Adipocyte (in vitro differentiated cells): ENCODE results near the gene TMEM184A.

Experiments
- DNase-seq: peaks from one replicate; pipeline ENCODE4 v3.0.0-alpha.2; 2015; ENCODE audit warnings: low read depth
- H3K27me3 ChIP-seq: replicated peaks from 2 replicates; pipeline ENCODE4 v1.7.0; 2013; ENCODE audit warnings: mild to moderate bottlenecking, low read length, moderate library complexity; ENCODE audit not compliant: control insufficient read depth, insufficient read depth
- H3K36me3 ChIP-seq: 2 replicates; pipeline ENCODE4 v1.7.0; 2013; ENCODE audit warnings: low read length, mild to moderate bottlenecking, moderate library complexity; ENCODE audit not compliant: control insufficient read depth, insufficient read depth, severe bottlenecking
- H3K4me1 ChIP-seq: 2 replicates; pipeline ENCODE4 v1.7.0; 2013; ENCODE audit warnings: mild to moderate bottlenecking, low read length, moderate library complexity; ENCODE audit not compliant: control insufficient read depth, insufficient read depth
- H3K4me3 ChIP-seq: 2 replicates; pipeline ENCODE4 v1.7.0; 2013; ENCODE audit warnings: mild to moderate bottlenecking, low read length, moderate library complexity
- H3K9ac ChIP-seq: 2 replicates; pipeline ENCODE4 v1.7.0; 2013; ENCODE audit warnings: mild to moderate bottlenecking, low read length, moderate library complexity
- H3K9me3 ChIP-seq: 2 replicates; pipeline ENCODE4 v1.7.0; 2013; ENCODE audit warnings: mild to moderate bottlenecking, low read length, moderate library complexity; ENCODE audit not compliant: control insufficient read depth

TMEM184A gene

GRCh38 chr7:1596181-1597043 lies 40.4 kb upstream of the TMEM184A start:
- Histone ChIP-seq H3K4me1 (no peaks in the 10 kb centered on the region), H3K9ac (no peak overlapping the region), H3K36me3 (no peaks in the 10 kb centered on the region), H3K4me3 (no peak overlapping the region), H3K27me3 (peaks cover 63% of the 10 kb centered on the region), H3K9me3 (no peaks in the 10 kb centered on the region)
- DNase-seq: no peak

- Histone ChIP-seq H3K9me3 (no peaks in the 10 kb centered on the region), H3K4me1 (no peaks in the 10 kb centered on the region), H3K27me3 (peaks cover 66% of the 10 kb centered on the region), H3K9ac (no peak overlapping the region), H3K4me3 (no peak overlapping the region), H3K36me3 (no peaks in the 10 kb centered on the region)
- no peak for DNase-seq
These were observed 39.6 kb upstream of the TMEM184A start for GRCh38 chr7:1595636-1596035.

GRCh38 chr7:1595027-1595426 lies 39.0 kb upstream of the TMEM184A start:
- Histone ChIP-seq H3K4me1 (no peaks in the 10 kb centered on the region), H3K36me3 (no peaks in the 10 kb centered on the region), H3K27me3 (peaks cover 68% of the 10 kb centered on the region), H3K9me3 (no peaks in the 10 kb centered on the region), H3K4me3 (no peak overlapping the region), H3K9ac (no peak overlapping the region)
- no peak for DNase-seq

- Histone ChIP-seq H3K4me1 (no peaks in the 10 kb centered on the region), H3K4me3 (no peak overlapping the region), H3K9me3 (peaks cover 6% of the 10 kb centered on the region), H3K36me3 (no peaks in the 10 kb centered on the region), H3K9ac (no peak overlapping the region), H3K27me3 (peaks cover 75% of the 10 kb centered on the region)
- no peak for DNase-seq
These were observed 38.0 kb upstream of the TMEM184A start for GRCh38 chr7:1593904-1594421.

GRCh38 chr7:1593091-1593866 lies 37.3 kb upstream of the TMEM184A start:
- Histone ChIP-seq H3K36me3 (no peaks in the 10 kb centered on the region), H3K27me3 (peaks cover 81% of the 10 kb centered on the region), H3K9ac (no peak overlapping the region), H3K9me3 (peaks cover 12% of the 10 kb centered on the region), H3K4me1 (no peaks in the 10 kb centered on the region), H3K4me3 (no peak overlapping the region)
- DNase-seq: no peak

GRCh38 chr7:1592299-1592871 lies 36.4 kb upstream of the TMEM184A start:
- no peak for DNase-seq
- Histone ChIP-seq H3K36me3 (no peaks in the 10 kb centered on the region), H3K27me3 (peaks cover 89% of the 10 kb centered on the region)

GRCh38 chr7:1591876-1592275 lies 35.9 kb upstream of the TMEM184A start:
- H3K9me3 ChIP-seq: peaks cover 12% of the 10 kb centered on the region
- H3K36me3 ChIP-seq: no peaks in the 10 kb centered on the region
- peaks cover 89% of the 10 kb centered on the region for H3K27me3 ChIP-seq
- H3K4me3 ChIP-seq: no peak overlapping the region
- no peaks in the 10 kb centered on the region for H3K4me1 ChIP-seq
- no peak for DNase-seq
- H3K9ac ChIP-seq: no peak overlapping the region

More at GRCh38 chr7:1592299-1592871, 36.4 kb upstream of the TMEM184A start:
- Histone ChIP-seq H3K4me1 (no peaks in the 10 kb centered on the region), H3K4me3 (no peak overlapping the region), H3K9me3 (peaks cover 12% of the 10 kb centered on the region), H3K9ac (no peak overlapping the region)

GRCh38 chr7:1591396-1591795 lies 35.4 kb upstream of the TMEM184A start:
- Histone ChIP-seq H3K9me3 (peaks cover 12% of the 10 kb centered on the region), H3K9ac (no peak overlapping the region), H3K27me3 (peaks cover 89% of the 10 kb centered on the region), H3K36me3 (no peaks in the 10 kb centered on the region), H3K4me3 (no peak overlapping the region), H3K4me1 (no peaks in the 10 kb centered on the region)
- DNase-seq: no peak

GRCh38 chr7:1590887-1591286 lies 34.9 kb upstream of the TMEM184A start:
- Histone ChIP-seq H3K9ac (no peak overlapping the region), H3K4me3 (no peak overlapping the region), H3K27me3 (peaks cover 84% of the 10 kb centered on the region), H3K36me3 (no peaks in the 10 kb centered on the region), H3K9me3 (peaks cover 12% of the 10 kb centered on the region), H3K4me1 (no peaks in the 10 kb centered on the region)
- no peak for DNase-seq

GRCh38 chr7:1590476-1590875 lies 34.5 kb upstream of the TMEM184A start:
- peaks cover 80% of the 10 kb centered on the region for H3K27me3 ChIP-seq
- DNase-seq: no peak
- H3K4me1 ChIP-seq: no peaks in the 10 kb centered on the region
- H3K4me3 ChIP-seq: no peak overlapping the region
- peaks cover 12% of the 10 kb centered on the region for H3K9me3 ChIP-seq
- H3K36me3 ChIP-seq: no peaks in the 10 kb centered on the region
- H3K9ac ChIP-seq: no peak overlapping the region

GRCh38 chr7:1588978-1589377 lies 33.0 kb upstream of the TMEM184A start:
- H3K27me3 ChIP-seq: peaks cover 69% of the 10 kb centered on the region
- no peaks in the 10 kb centered on the region for H3K36me3 ChIP-seq
- no peaks in the 10 kb centered on the region for H3K4me1 ChIP-seq
- no peak for DNase-seq
- no peak overlapping the region for H3K9ac ChIP-seq
- H3K9me3 ChIP-seq: peaks cover 12% of the 10 kb centered on the region
- no peak overlapping the region for H3K4me3 ChIP-seq
